Measurements from ENCODE around the gene BTBD6. TPM values are rescaled to one million over a fixed set of nuclear protein-coding genes. Genes with fewer than 3 reads are reported as not detected.

Gene BTBD6
- total and polyA plus RNA-seq, 2 of the 8 experiments (the other 6 are each of a cell fraction or from before 2014, with no cell fraction given): 10.1 to 10.2 TPM

GRCh38 chr14:105282098-105282725 lies 33.9 kb downstream of the BTBD6 start:
- Histone ChIP-seq H3K79me1 (ENCODE audit: low read depth, low read length) (peaks cover 8% of the 10 kb centered on the region; the same call in 1 of the 2 replicates), H3K18ac (ENCODE audit: extremely low read depth, low read length) (no peak overlapping the region), H2AK5ac (ENCODE audit: low read depth, low read length) (no peak overlapping the region), H3K4me1 (replicated peaks in 1 of 4; ENCODE audit: control insufficient read depth in 3 of 4, insufficient read depth in 4 of 4, low read length in 3 of 4) (peaks cover 0 to 6% (median 3%) of the 10 kb centered on the region in 4 experiments; a peak in 4 of 7 replicates), H3K36me3 (ENCODE audit: control insufficient read depth in 2 of 4, insufficient read depth in 4 of 4, low read length in 3 of 4) (no peaks in the 10 kb centered on the region), H2BK5ac (ENCODE audit: low read depth, low read length) (no peak overlapping the region), H2BK120ac (replicated peaks; ENCODE audit: low read depth, low read length) (no peak overlapping the region), H2AFZ (ENCODE audit: low read length) (no peak overlapping the region), H3K79me2 (ENCODE audit: control insufficient read depth in 1 of 2, insufficient read depth in 2 of 2, low read length in 2 of 2) (peaks cover 0 to 12% of the 10 kb centered on the region in 2 experiments; a peak in 1 of 4 replicates), H3K4ac (replicated peaks; ENCODE audit: insufficient read length, low read depth, low read length) (no peak overlapping the region), H3K4me2 (ENCODE audit: insufficient read depth in 1 of 2, low read depth in 2 of 2, low read length in 2 of 2) (no peak overlapping the region), H3K9me3 (ENCODE audit: insufficient read depth in 2 of 2, low read depth in 1 of 2, low read length in 1 of 2) (no peaks in the 10 kb centered on the region), H3K27ac (ENCODE audit: low read depth, low read length) (no peak overlapping the region), H2BK15ac (ENCODE audit: low read length) (no peak overlapping the region), H3K27me3 (replicated peaks in 1 of 4; ENCODE audit: control insufficient read depth in 3 of 4, extremely low read depth in 1 of 4, insufficient read depth in 3 of 4, low read length in 3 of 4) (no peaks in the 10 kb centered on the region), H4K5ac (ENCODE audit: insufficient read length, low read depth, low read length) (no peak overlapping the region), H3K4me3 (ENCODE audit: extremely low read depth in 1 of 4, insufficient read depth in 2 of 4, low read depth in 3 of 4, low read length in 4 of 4) (no peak overlapping the region), H3K56ac (replicated peaks; ENCODE audit: insufficient read length, low read depth, low read length) (no peak overlapping the region), H3K23ac (ENCODE audit: insufficient read length) (no peak overlapping the region), H2BK20ac (ENCODE audit: low read length) (no peak overlapping the region), H4K20me1 (replicated peaks in 1 of 2; ENCODE audit: control insufficient read depth in 1 of 2, insufficient read depth in 2 of 2, low read length in 2 of 2) (peaks cover 9% of the 10 kb centered on the region in 2 experiments), H4K8ac (ENCODE audit: extremely low read depth, insufficient read depth, low read length) (no peak overlapping the region), H3K23me2 (ENCODE audit: low read depth, low read length) (no peaks in the 10 kb centered on the region), H3K9ac (replicated peaks in 1 of 4; ENCODE audit: extremely low read depth in 1 of 4, low read depth in 3 of 4, low read length in 3 of 4) (no peak overlapping the region), H3K14ac (ENCODE audit: insufficient read length) (no peak overlapping the region), H2BK12ac (ENCODE audit: low read depth, low read length) (no peak overlapping the region), H4K91ac (replicated peaks; ENCODE audit: insufficient read length, low read length) (no peak overlapping the region)
- TF ChIP-seq, protein P1, sequence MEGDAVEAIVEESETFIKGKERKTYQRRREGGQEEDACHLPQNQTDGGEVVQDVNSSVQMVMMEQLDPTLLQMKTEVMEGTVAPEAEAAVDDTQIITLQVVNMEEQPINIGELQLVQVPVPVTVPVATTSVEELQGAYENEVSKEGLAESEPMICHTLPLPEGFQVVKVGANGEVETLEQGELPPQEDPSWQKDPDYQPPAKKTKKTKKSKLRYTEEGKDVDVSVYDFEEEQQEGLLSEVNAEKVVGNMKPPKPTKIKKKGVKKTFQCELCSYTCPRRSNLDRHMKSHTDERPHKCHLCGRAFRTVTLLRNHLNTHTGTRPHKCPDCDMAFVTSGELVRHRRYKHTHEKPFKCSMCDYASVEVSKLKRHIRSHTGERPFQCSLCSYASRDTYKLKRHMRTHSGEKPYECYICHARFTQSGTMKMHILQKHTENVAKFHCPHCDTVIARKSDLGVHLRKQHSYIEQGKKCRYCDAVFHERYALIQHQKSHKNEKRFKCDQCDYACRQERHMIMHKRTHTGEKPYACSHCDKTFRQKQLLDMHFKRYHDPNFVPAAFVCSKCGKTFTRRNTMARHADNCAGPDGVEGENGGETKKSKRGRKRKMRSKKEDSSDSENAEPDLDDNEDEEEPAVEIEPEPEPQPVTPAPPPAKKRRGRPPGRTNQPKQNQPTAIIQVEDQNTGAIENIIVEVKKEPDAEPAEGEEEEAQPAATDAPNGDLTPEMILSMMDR (IDR thresholded peaks at IDR 0.05; ENCODE audit: control extremely low read depth in 1 of 3, insufficient read depth in 1 of 3, low read depth in 1 of 3, low read length in 3 of 3): no peak
- WGBS, 2 experiments (ENCODE audit: extremely low coverage in 1 of 2, insufficient coverage in 1 of 2, insufficient read length in 1 of 2, insufficient replicate concordance in 2 of 2, low coverage in 1 of 2, low lambda C conversion rate in 2 of 2, missing lambda C conversion rate in 1 of 2): 81% methylated on average over 16 of the region's 16 CpGs; no CpG with 5 or more reads in 1 of the 2 experiments
- ChIA-PET POLR2A (ENCODE audit: partially characterized antibody) (no interaction called here), CTCF (ENCODE audit: partially characterized antibody) (interaction anchor here (0.7 to 2.7 kb wide), 18 partner anchors 10 to 92 kb away, joined by 3 to 14 read pairs (median 4); no protein-coding TSS in a partner anchor)
- no peak for FAIRE-seq
- DNase-seq (ENCODE audit: low read depth in 1 of 2, low spot score in 2 of 2): no peak

All from H1 (cell line).